Effector CD8-positive, alpha-beta T cell (primary cell): ENCODE results near the gene TESK2.
"Not testable (repeated sequence)": the region's sequence is repeated elsewhere in the genome, so short reads cannot be mapped to it uniquely, and the experiment has no call there.

Experiments used
- DNase-seq: peaks from one replicate; lab custom pipeline; 2025; lab: John Stamatoyannopoulos, UW

TESK2 gene

GRCh38 chr1:45510036-45510971, 19.3 kb upstream of the TESK2 start:
- no peak for DNase-seq

GRCh38 chr1:45508295-45509151, 17.6 kb upstream of the TESK2 start:
- DNase-seq = no peak

GRCh38 chr1:45507893-45508292, 16.9 kb upstream of the TESK2 start:
- DNase-seq = no peak

GRCh38 chr1:45507195-45507594, 16.2 kb upstream of the TESK2 start:
- DNase-seq = no peak

- DNase-seq = no peak
Observed at GRCh38 chr1:45503462-45504360, 12.7 kb upstream of the TESK2 start.

- no peak for DNase-seq
Observed at GRCh38 chr1:45501505-45501859, 10.5 kb upstream of the TESK2 start.

- no peak for DNase-seq
Observed at GRCh38 chr1:45499415-45499769, 8.4 kb upstream of the TESK2 start.

GRCh38 chr1:45498279-45498678, 7.3 kb upstream of the TESK2 start:
- DNase-seq = no peak

GRCh38 chr1:45493116-45493697, 2.2 kb upstream of the TESK2 start:
- peak; percentile 26 for DNase-seq

- no peak for DNase-seq
Observed at GRCh38 chr1:45492691-45493090, 1.7 kb upstream of the TESK2 start.

GRCh38 chr1:45491487-45492260, 711 bp upstream of the TESK2 start:
- no peak for DNase-seq

GRCh38 chr1:45490121-45490625, 790 bp downstream of the TESK2 start:
- DNase-seq = no peak

- not testable (repeated sequence) for DNase-seq
Observed at GRCh38 chr1:45489379-45489778, 1.6 kb downstream of the TESK2 start.

GRCh38 chr1:45488666-45489377, 2.1 kb downstream of the TESK2 start:
- DNase-seq = no peak

- DNase-seq = no peak
Observed at GRCh38 chr1:45485949-45486348, 5.0 kb downstream of the TESK2 start.

GRCh38 chr1:45479039-45479748, 11.8 kb downstream of the TESK2 start:
- DNase-seq = no peak

GRCh38 chr1:45478121-45478814, 12.7 kb downstream of the TESK2 start:
- DNase-seq = no peak

- no peak for DNase-seq
Observed at GRCh38 chr1:45477646-45478045, 13.3 kb downstream of the TESK2 start.

GRCh38 chr1:45474194-45474593, 16.8 kb downstream of the TESK2 start:
- not testable (repeated sequence) for DNase-seq
